ENCODE data around the gene MACROD2.

MACROD2 gene

DNA sequence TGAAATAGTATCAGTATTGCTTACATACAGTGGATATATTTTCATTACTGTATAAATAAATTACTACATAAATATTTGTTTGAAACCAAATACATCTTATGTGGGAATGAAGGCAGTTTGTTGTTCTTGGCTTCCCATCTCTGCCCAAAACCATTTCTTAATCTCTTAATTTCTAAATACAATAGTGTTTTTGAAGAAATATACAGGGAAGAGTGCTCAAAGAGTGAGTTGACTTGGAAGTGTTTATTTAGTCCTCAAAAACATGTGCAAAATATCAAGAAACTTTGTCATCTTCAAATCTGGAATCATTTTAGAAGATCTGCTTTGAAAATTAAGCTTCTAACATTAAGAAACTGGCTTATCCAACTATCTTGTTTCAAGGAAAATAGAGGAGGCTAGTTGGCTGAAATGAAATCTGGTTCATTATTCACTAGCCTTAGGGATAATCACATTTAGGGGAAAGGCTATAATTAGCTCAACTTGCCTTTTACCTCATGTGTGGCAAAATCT is 601.9 kb downstream of the MACROD2 start:
- Histone ChIP-seq H3K4me1 (ENCODE audit: control insufficient read depth, insufficient read depth, low read length) (no peaks in the 10 kb centered on the region), H3K36me3 (ENCODE audit: control insufficient read depth in 2 of 2, insufficient read depth in 2 of 2, low read length in 2 of 2) (no peaks in the 10 kb centered on the region), H3K27ac (ENCODE audit: low read length) (no peak overlapping the region), H3K9ac (ENCODE audit: low read length in 2 of 2) (no peak overlapping the region), H3K4me3 (ENCODE audit: low read length in 2 of 2) (no peak overlapping the region), H3K9me3 (ENCODE audit: control insufficient read depth in 2 of 2, low read length in 2 of 2) (no peaks in the 10 kb centered on the region), H3K27me3 (ENCODE audit: control insufficient read depth in 1 of 2, insufficient read depth in 2 of 2, low read length in 2 of 2) (no peaks in the 10 kb centered on the region)

DNA sequence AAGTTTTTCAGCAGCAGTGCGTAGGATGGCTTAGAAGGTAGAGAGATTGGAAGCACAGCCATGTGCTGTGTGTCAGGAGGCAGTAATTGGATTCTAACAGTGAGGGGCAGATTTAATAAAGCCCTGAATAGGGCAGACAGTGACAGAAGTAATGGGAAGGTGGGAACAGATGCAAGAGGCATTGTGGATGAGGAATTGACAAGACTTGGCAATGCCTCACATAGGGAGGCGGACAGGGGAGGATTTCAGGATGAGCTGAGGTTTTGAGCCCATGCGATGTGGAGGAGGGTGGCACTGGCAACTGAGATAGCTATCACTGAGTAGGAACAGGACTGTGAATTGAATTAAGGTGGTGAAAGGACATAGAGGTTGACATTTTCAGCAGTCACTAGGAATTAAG is 604.3 kb downstream of the MACROD2 start:
- Histone ChIP-seq H3K27me3 (ENCODE audit: control insufficient read depth in 1 of 2, insufficient read depth in 2 of 2, low read length in 2 of 2) (no peaks in the 10 kb centered on the region), H3K27ac (ENCODE audit: low read length) (no peak overlapping the region), H3K4me1 (ENCODE audit: control insufficient read depth, insufficient read depth, low read length) (no peaks in the 10 kb centered on the region), H3K9me3 (ENCODE audit: control insufficient read depth in 2 of 2, low read length in 2 of 2) (no peaks in the 10 kb centered on the region), H3K4me3 (ENCODE audit: low read length in 2 of 2) (no peak overlapping the region), H3K9ac (ENCODE audit: low read length in 2 of 2) (no peak overlapping the region), H3K36me3 (ENCODE audit: control insufficient read depth in 2 of 2, insufficient read depth in 2 of 2, low read length in 2 of 2) (no peaks in the 10 kb centered on the region)

DNA sequence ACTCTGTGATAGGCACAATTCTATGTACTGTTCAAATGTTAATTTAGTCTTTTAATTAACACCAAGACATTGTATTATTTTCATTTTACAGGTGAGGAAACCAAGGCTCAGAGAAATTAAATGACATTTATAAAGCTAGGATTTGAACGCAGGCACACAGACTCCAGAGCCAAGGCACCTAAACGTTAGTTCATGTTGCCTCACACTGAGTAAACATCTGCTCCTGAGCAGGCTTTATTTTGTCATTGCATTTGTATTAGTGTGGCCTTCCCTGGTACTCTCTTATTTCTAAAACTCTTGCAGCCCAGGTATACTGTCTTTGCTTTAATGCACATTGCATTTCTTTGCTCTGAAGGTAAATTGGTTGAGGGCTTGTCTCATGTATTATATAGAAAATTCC is 605.2 kb downstream of the MACROD2 start:
- H3K9me3 ChIP-seq (ENCODE audit: control insufficient read depth in 2 of 2, low read length in 2 of 2) = no peaks in the 10 kb centered on the region

DNA sequence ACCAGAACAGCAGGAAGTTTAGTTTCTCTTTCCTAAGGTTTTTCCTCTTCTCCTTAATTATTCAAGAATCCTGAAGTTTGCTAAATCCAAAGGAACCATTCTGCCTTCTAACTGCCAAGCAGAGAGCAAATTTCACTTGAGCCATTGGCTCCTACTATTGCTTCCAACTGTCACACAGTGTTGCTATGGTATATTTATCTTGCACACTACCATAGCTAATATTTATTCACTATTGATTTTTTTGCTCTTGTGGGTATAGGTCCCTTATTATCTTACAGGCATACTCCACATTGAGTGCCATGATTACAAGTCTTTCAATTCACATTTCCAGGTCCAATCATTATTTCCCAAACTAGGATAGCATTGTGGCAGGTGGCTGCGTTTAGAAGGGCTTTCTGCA is 608.8 kb downstream of the MACROD2 start:
- no peak overlapping the region for H3K27ac ChIP-seq (ENCODE audit: low read length)
- H3K4me1 ChIP-seq (ENCODE audit: control insufficient read depth, insufficient read depth, low read length) = no peaks in the 10 kb centered on the region
- H3K4me3 ChIP-seq (ENCODE audit: low read length in 2 of 2) = no peak overlapping the region
- H3K9ac ChIP-seq (ENCODE audit: low read length in 2 of 2) = no peak overlapping the region
- H3K36me3 ChIP-seq (ENCODE audit: control insufficient read depth in 2 of 2, insufficient read depth in 2 of 2, low read length in 2 of 2) = no peaks in the 10 kb centered on the region
- no peaks in the 10 kb centered on the region for H3K9me3 ChIP-seq (ENCODE audit: control insufficient read depth in 2 of 2, low read length in 2 of 2)
- H3K27me3 ChIP-seq (ENCODE audit: control insufficient read depth in 1 of 2, insufficient read depth in 2 of 2, low read length in 2 of 2) = no peaks in the 10 kb centered on the region

More for the DNA sequence above, 605.2 kb downstream of the MACROD2 start:
- no peaks in the 10 kb centered on the region for H3K27me3 ChIP-seq (ENCODE audit: control insufficient read depth in 1 of 2, insufficient read depth in 2 of 2, low read length in 2 of 2)
- no peaks in the 10 kb centered on the region for H3K4me1 ChIP-seq (ENCODE audit: control insufficient read depth, insufficient read depth, low read length)
- no peaks in the 10 kb centered on the region for H3K36me3 ChIP-seq (ENCODE audit: control insufficient read depth in 2 of 2, insufficient read depth in 2 of 2, low read length in 2 of 2)
- no peak overlapping the region for H3K4me3 ChIP-seq (ENCODE audit: low read length in 2 of 2)
- no peak overlapping the region for H3K27ac ChIP-seq (ENCODE audit: low read length)
- H3K9ac ChIP-seq (ENCODE audit: low read length in 2 of 2) = no peak overlapping the region

DNA sequence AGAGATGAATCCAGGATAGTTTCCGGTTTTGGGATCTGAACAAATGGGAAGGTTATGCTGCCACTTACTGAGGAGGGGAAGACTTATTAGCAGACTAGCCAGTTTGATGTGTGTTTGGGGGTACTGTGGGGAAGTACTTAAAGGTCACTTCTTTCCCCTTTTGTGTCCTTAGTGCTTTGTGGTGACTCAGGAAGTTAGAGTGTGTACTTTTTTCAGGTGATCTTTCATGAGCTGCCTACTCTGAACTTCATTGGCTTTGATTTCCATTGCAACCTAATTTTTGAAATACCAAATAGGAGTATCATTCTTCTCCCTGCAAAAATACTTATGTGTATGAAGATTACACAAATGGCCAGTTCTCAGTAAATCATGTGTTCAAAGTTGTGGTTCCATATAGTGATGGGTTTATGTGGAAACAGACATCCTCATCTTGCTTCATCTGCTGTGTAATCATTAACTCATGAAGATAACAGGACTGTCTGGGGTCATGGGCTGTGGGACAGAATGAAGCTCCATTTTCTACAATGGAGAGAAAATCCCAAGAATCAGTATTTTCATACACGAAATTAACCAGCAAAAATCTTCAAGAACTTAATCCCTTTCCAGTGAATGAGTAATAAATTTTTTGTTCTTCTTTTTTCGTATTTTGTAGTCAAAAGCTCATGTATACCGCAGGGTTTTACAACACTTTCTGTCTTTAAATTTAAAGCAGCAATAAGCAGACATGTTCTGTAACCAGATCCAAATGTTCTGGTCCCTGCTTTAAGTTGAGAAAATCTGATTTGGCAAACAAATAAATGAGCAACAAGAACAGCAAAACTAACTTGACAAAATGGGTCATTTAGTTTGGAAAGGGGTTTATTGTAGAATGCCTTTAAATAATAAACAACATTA is 614.3 kb downstream of the MACROD2 start:
- Histone ChIP-seq H3K36me3 (ENCODE audit: control insufficient read depth in 2 of 2, insufficient read depth in 2 of 2, low read length in 2 of 2) (no peaks in the 10 kb centered on the region), H3K27ac (ENCODE audit: low read length) (no peak overlapping the region), H3K27me3 (ENCODE audit: control insufficient read depth in 1 of 2, insufficient read depth in 2 of 2, low read length in 2 of 2) (no peaks in the 10 kb centered on the region)

DNA sequence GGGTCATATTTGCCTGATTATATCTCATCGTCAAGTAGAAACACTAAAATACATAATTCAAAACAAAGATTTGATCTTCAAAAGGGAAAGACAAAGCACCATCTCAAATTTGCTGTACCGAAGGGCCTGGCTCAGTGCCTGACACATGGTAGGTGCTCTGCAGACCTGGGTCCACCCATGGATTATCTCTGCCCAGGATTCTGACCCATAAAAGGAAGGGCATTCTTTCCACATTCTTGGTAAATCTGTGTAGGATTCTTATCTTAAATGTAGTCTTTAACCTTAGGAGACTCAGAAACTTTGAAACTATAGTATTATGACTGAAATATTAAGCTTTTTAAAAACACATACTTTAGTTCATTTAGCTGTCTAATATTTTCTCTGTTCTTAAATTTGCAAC is 616.2 kb downstream of the MACROD2 start:
- Histone ChIP-seq H3K9me3 (ENCODE audit: control insufficient read depth in 2 of 2, low read length in 2 of 2) (no peaks in the 10 kb centered on the region), H3K9ac (ENCODE audit: low read length in 2 of 2) (no peak overlapping the region), H3K36me3 (ENCODE audit: control insufficient read depth in 2 of 2, insufficient read depth in 2 of 2, low read length in 2 of 2) (no peaks in the 10 kb centered on the region), H3K27me3 (ENCODE audit: control insufficient read depth in 1 of 2, insufficient read depth in 2 of 2, low read length in 2 of 2) (no peaks in the 10 kb centered on the region), H3K4me3 (ENCODE audit: low read length in 2 of 2) (no peak overlapping the region), H3K27ac (ENCODE audit: low read length) (no peak overlapping the region), H3K4me1 (ENCODE audit: control insufficient read depth, insufficient read depth, low read length) (no peaks in the 10 kb centered on the region)

More for the DNA sequence above, 614.3 kb downstream of the MACROD2 start:
- Histone ChIP-seq H3K9ac (ENCODE audit: low read length in 2 of 2) (no peak overlapping the region), H3K9me3 (ENCODE audit: control insufficient read depth in 2 of 2, low read length in 2 of 2) (no peaks in the 10 kb centered on the region), H3K4me1 (ENCODE audit: control insufficient read depth, insufficient read depth, low read length) (no peaks in the 10 kb centered on the region), H3K4me3 (ENCODE audit: low read length in 2 of 2) (no peak overlapping the region)

DNA sequence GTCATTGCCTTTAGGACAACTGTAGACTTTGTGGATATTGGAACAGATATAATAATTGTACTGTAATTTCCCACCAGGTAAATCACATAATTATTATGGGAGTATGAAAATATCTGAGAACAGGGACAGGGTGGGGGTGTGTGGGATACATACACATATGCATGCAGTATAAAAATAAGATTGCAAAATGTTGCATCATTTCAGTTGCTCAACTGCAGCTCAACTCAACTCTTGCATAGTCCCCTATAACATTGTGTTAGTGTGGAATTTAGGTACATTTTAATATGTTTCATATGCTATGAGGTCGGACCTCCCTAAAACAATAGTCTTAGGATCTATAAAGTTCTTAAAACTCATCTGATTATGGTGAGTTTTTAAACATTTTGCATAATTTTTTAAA is 617.1 kb downstream of the MACROD2 start:
- H3K27me3 ChIP-seq (ENCODE audit: control insufficient read depth in 1 of 2, insufficient read depth in 2 of 2, low read length in 2 of 2) = no peaks in the 10 kb centered on the region
- H3K9me3 ChIP-seq (ENCODE audit: control insufficient read depth in 2 of 2, low read length in 2 of 2) = no peaks in the 10 kb centered on the region
- H3K4me1 ChIP-seq (ENCODE audit: control insufficient read depth, insufficient read depth, low read length) = no peaks in the 10 kb centered on the region
- H3K4me3 ChIP-seq (ENCODE audit: low read length in 2 of 2) = no peak overlapping the region
- H3K9ac ChIP-seq (ENCODE audit: low read length in 2 of 2) = no peak overlapping the region
- H3K36me3 ChIP-seq (ENCODE audit: control insufficient read depth in 2 of 2, insufficient read depth in 2 of 2, low read length in 2 of 2) = no peaks in the 10 kb centered on the region
- H3K27ac ChIP-seq (ENCODE audit: low read length) = no peak overlapping the region

DNA sequence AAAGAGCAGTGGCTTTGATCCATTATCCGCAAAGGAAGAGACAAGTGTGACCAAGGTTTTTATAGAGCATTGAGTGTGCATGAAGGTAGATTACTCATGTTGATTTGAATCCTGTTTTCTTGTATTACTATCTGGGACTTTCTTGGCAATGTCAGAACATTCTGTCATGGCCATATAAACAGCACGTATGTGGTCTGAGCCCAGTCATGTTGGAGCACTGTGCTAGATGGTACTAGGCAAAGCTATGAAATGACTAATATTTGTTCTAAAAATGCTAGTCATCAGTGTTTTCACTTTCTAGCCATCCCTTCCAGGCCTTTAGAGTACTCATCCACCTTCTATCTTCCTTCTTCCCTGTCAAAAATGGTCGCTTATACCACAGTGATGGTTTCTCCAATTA is 620.7 kb downstream of the MACROD2 start:
- Histone ChIP-seq H3K36me3 (ENCODE audit: control insufficient read depth in 2 of 2, insufficient read depth in 2 of 2, low read length in 2 of 2) (no peaks in the 10 kb centered on the region), H3K4me1 (ENCODE audit: control insufficient read depth, insufficient read depth, low read length) (no peaks in the 10 kb centered on the region), H3K9ac (ENCODE audit: low read length in 2 of 2) (no peak overlapping the region), H3K9me3 (ENCODE audit: control insufficient read depth in 2 of 2, low read length in 2 of 2) (no peaks in the 10 kb centered on the region), H3K27me3 (ENCODE audit: control insufficient read depth in 1 of 2, insufficient read depth in 2 of 2, low read length in 2 of 2) (no peaks in the 10 kb centered on the region), H3K4me3 (ENCODE audit: low read length in 2 of 2) (no peak overlapping the region), H3K27ac (ENCODE audit: low read length) (no peak overlapping the region)

DNA sequence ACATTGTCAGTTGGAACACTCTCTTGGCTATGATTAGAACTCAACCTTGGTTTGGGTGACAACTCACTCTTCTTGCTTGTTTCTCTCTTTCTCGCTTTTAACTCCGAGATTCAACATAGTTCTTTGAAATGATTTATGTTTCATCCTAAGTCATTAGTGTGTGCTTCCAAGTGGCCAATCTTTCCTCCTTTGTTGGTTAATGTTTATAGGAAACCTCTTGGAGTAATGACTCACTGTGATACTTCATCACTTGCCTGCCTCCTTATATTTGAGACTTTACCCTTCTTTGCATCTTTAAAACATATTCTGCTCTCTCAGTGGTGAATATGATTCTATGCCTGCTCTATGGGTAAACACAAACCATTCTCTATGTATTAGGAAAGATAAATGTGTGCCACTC is 621.8 kb downstream of the MACROD2 start:
- no peaks in the 10 kb centered on the region for H3K9me3 ChIP-seq (ENCODE audit: control insufficient read depth in 2 of 2, low read length in 2 of 2)
- no peaks in the 10 kb centered on the region for H3K27me3 ChIP-seq (ENCODE audit: control insufficient read depth in 1 of 2, insufficient read depth in 2 of 2, low read length in 2 of 2)
- no peaks in the 10 kb centered on the region for H3K36me3 ChIP-seq (ENCODE audit: control insufficient read depth in 2 of 2, insufficient read depth in 2 of 2, low read length in 2 of 2)
- no peak overlapping the region for H3K27ac ChIP-seq (ENCODE audit: low read length)
- H3K4me1 ChIP-seq (ENCODE audit: control insufficient read depth, insufficient read depth, low read length) = no peaks in the 10 kb centered on the region
- H3K9ac ChIP-seq (ENCODE audit: low read length in 2 of 2) = no peak overlapping the region
- H3K4me3 ChIP-seq (ENCODE audit: low read length in 2 of 2) = no peak overlapping the region

DNA sequence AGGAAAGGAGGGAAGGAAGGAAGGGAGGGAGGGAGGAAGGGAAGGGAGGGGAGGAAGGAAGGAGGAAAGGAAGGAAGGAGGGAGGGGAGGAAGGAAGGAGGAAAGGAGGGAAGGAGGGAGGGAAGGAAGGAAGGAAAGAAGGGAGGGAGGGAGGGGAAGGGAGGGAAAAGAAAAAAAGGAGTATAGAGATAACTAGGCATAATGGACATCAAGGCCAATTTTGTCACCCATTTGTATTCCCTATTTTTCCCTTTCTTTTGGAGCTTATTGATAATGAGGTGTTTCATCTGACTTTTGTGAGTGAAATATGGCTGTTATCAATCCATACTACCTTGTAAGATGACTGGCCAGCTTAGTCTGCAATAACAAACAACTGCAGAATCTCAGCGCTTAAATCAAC is 624.1 kb downstream of the MACROD2 start:
- Histone ChIP-seq H3K9me3 (ENCODE audit: control insufficient read depth in 2 of 2, low read length in 2 of 2) (no peaks in the 10 kb centered on the region), H3K36me3 (ENCODE audit: control insufficient read depth in 2 of 2, insufficient read depth in 2 of 2, low read length in 2 of 2) (no peaks in the 10 kb centered on the region), H3K27ac (ENCODE audit: low read length) (no peak overlapping the region), H3K4me3 (ENCODE audit: low read length in 2 of 2) (no peak overlapping the region), H3K27me3 (ENCODE audit: control insufficient read depth in 1 of 2, insufficient read depth in 2 of 2, low read length in 2 of 2) (no peaks in the 10 kb centered on the region), H3K4me1 (ENCODE audit: control insufficient read depth, insufficient read depth, low read length) (no peaks in the 10 kb centered on the region), H3K9ac (ENCODE audit: low read length in 2 of 2) (no peak overlapping the region)

DNA sequence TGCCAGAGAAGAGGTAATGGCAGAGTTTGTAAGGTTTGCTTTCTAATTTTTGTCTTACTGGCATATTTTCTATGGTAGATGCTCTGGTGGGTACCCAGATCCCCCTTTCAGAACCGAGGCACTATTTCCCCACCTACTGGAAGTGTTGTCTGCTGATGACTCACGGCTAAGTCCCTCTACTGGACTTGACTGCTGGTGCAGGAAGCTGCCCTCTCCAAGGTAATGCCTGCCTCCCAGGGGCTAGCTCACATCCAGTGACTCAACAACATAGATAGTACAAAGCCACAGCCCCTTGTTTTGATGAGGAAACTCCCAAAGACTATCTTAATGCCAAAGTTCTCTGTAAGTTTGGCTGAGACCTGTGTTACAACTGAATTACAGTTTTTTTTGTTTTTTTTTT is 627.5 kb downstream of the MACROD2 start:
- Histone ChIP-seq H3K4me1 (ENCODE audit: control insufficient read depth, insufficient read depth, low read length) (no peaks in the 10 kb centered on the region), H3K27ac (ENCODE audit: low read length) (no peak overlapping the region), H3K36me3 (ENCODE audit: control insufficient read depth in 2 of 2, insufficient read depth in 2 of 2, low read length in 2 of 2) (no peaks in the 10 kb centered on the region)

More for the DNA sequence above, 627.5 kb downstream of the MACROD2 start:
- H3K9me3 ChIP-seq (ENCODE audit: control insufficient read depth in 2 of 2, low read length in 2 of 2) = no peaks in the 10 kb centered on the region
- H3K27me3 ChIP-seq (ENCODE audit: control insufficient read depth in 1 of 2, insufficient read depth in 2 of 2, low read length in 2 of 2) = no peaks in the 10 kb centered on the region
- H3K9ac ChIP-seq (ENCODE audit: low read length in 2 of 2) = no peak overlapping the region
- no peak overlapping the region for H3K4me3 ChIP-seq (ENCODE audit: low read length in 2 of 2)
